GM19193 (cell line): Measurements from ENCODE around the gene REM2.

Source experiments
- POLR2A ChIP-seq: IDR thresholded peaks from 4 replicates; pipeline ENCODE4 v1.6.1; 2011; ENCODE audit not compliant: insufficient read depth, insufficient read length; ENCODE audit errors: extremely low read depth

The REM2 gene

DNA sequence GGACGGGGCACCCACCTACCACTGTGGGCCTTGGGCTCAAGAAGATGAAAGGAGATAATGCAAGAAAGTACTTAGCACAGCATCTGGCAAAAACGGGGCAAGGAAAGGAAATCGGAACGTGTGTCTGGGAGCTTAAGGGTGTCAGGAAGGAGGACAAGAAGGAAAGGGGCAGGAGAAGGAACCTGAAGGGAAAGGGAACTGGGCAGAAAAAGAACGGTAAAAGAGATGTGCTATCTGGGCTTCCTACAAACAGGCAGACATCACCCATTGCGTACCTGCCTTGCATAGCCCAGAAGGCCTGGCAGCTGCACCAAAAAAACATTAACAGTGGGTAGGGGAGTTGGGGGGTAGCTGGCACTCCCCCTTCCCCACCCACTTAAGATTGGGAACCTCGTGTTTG is 958 bp upstream of the REM2 start:
- TF ChIP-seq POLR2A: peak; percentile 10

GRCh38 chr14:22882529-22883172 is 371 bp upstream of the REM2 start:
- TF ChIP-seq POLR2A: no peak

GRCh38 chr14:22884076-22884737 is 1.2 kb downstream of the REM2 start:
- TF ChIP-seq POLR2A: no peak

- TF ChIP-seq POLR2A: no peak
Observed at GRCh38 chr14:22884738-22885523, 1.9 kb downstream of the REM2 start.

GRCh38 chr14:22885975-22886374 is 3.0 kb downstream of the REM2 start:
- TF ChIP-seq POLR2A: no peak

GRCh38 chr14:22886500-22887259 is 3.7 kb downstream of the REM2 start:
- peak; percentile 86 for TF ChIP-seq POLR2A

- TF ChIP-seq POLR2A: no peak
Observed at GRCh38 chr14:22887260-22887989, 4.4 kb downstream of the REM2 start.

GRCh38 chr14:22887990-22888378 is 5.0 kb downstream of the REM2 start:
- peak; percentile 57 for TF ChIP-seq POLR2A

GRCh38 chr14:22888662-22889061 is 5.6 kb downstream of the REM2 start:
- TF ChIP-seq POLR2A: no peak

DNA sequence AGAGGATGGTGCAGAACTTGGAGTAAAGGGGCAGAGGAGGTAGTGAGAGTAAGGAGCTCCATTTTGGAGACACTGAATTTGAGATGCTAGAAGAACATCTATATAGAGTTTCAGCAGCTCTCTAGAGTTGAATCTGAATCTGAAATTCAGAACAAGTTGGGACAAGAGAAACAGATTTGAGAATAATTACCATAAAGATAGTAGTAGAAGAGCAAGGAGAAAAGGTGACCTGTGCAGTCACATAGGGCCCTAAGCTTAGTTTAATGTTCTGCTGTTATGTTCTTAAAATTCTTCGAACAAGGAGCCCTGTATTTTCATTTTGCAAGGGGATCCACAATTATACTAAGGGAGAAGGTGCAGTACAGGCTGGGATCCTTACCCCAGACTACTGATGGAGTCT is 7.4 kb downstream of the REM2 start:
- TF ChIP-seq POLR2A: no peak

- TF ChIP-seq POLR2A: no peak
Observed at GRCh38 chr14:22892488-22892887, 9.5 kb downstream of the REM2 start.

GRCh38 chr14:22893706-22894105 is 10.7 kb downstream of the REM2 start:
- no peak for TF ChIP-seq POLR2A

DNA sequence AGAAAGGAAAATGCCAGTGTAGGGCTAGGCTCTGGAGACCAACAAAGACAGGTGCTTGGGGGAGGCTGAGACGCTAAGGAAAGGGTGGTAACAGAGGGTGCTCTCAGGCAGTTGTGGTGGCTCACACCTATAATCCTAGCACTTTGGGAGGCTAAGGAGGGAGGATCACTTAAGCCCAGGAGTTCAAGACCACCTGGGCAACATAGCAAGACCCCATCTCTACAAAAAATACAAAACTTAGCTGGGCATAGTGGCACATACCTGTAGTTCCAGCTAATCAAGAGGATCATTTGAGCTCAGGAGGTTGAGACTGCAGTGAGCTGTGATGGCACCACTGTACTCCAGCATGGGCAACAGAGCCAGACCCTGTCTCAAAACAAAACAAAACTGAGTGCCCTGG is 12.4 kb downstream of the REM2 start:
- TF ChIP-seq POLR2A: no peak

GRCh38 chr14:22896356-22896755 is 13.3 kb downstream of the REM2 start:
- TF ChIP-seq POLR2A: no peak
